ENCODE measurements around the gene ZNF385B. TPM values are rescaled to one million over a fixed set of nuclear protein-coding genes. Genes with fewer than 3 reads are reported as not detected.

The ZNF385B gene
- total RNA-seq, 4 donors from 2014 or later: 9.7 to 24.9 (median 11.4) TPM

GRCh38 chr2:179543361-179543901, 318.0 kb downstream of the ZNF385B start:
- ATAC-seq: no peak
- H3K4me1 ChIP-seq: no peaks in the 10 kb centered on the region
- no peak overlapping the region for H3K27ac ChIP-seq
- H3K36me3 ChIP-seq: no peaks in the 10 kb centered on the region
- TF ChIP-seq, protein P1, sequence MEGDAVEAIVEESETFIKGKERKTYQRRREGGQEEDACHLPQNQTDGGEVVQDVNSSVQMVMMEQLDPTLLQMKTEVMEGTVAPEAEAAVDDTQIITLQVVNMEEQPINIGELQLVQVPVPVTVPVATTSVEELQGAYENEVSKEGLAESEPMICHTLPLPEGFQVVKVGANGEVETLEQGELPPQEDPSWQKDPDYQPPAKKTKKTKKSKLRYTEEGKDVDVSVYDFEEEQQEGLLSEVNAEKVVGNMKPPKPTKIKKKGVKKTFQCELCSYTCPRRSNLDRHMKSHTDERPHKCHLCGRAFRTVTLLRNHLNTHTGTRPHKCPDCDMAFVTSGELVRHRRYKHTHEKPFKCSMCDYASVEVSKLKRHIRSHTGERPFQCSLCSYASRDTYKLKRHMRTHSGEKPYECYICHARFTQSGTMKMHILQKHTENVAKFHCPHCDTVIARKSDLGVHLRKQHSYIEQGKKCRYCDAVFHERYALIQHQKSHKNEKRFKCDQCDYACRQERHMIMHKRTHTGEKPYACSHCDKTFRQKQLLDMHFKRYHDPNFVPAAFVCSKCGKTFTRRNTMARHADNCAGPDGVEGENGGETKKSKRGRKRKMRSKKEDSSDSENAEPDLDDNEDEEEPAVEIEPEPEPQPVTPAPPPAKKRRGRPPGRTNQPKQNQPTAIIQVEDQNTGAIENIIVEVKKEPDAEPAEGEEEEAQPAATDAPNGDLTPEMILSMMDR (IDR thresholded peaks at IDR 0.05 in 4 of 5, conservative IDR thresholded peaks at IDR 0.05 in 1 of 5): no peak
- no peak for TF ChIP-seq POLR2A (IDR thresholded peaks at IDR 0.05)
- no peak for DNase-seq
- in situ Hi-C loops (cut with MboI; ENCODE audit: low sequenced_read_pairs in 4 of 4) (no loop called here), intact Hi-C loops (cut with DNase I; ENCODE audit: low total_unique reads) (no loop called here)
- H3K4me3 ChIP-seq: no peak overlapping the region
- H3K27me3 ChIP-seq: no peaks in the 10 kb centered on the region
- no peaks in the 10 kb centered on the region for H3K9me3 ChIP-seq

- DNase-seq (no peak), ATAC-seq (no peak)
- in situ Hi-C loops (cut with MboI; ENCODE audit: low sequenced_read_pairs in 4 of 4): no loop called here
- no peaks in the 10 kb centered on the region for H3K27me3 ChIP-seq
- no peaks in the 10 kb centered on the region for H3K9me3 ChIP-seq
- no peaks in the 10 kb centered on the region for H3K36me3 ChIP-seq
- intact Hi-C loops (cut with DNase I; ENCODE audit: low total_unique reads): no loop called here
- no peak overlapping the region for H3K4me3 ChIP-seq
- H3K27ac ChIP-seq: peak overlapping the region in 3 of 4 donors; percentile 2 to 34 (median 13)
- H3K4me1 ChIP-seq: peaks cover 3% of the 10 kb centered on the region in 2 donors
- no peak for TF ChIP-seq POLR2A (IDR thresholded peaks at IDR 0.05)
- TF ChIP-seq, protein P1 (IDR thresholded peaks at IDR 0.05 in 4 of 5, conservative IDR thresholded peaks at IDR 0.05 in 1 of 5): no peak
Observed at GRCh38 chr2:179541586-179541985, 319.8 kb downstream of the ZNF385B start.

DNA sequence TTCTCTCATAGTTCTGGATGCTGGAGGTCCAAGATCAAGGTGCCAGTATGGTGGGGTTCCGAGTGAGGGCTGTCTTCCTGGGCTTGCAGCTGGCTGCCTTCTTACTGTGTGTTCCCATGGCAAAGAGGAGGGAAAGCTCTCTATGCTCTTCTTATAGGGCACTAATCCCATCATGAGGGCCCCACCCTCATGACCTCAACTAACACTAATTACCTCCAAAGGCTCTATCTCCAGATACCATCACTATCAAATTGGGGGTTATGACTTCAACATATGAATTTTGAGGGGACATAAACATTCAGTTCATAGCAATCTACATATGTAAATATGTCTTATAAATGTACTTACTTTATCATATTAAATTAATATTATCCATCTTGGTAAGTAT, 322.3 kb downstream of the ZNF385B start:
- DNase-seq: no peak
- Histone ChIP-seq H3K4me1 (peaks cover 11 to 19% of the 10 kb centered on the region in 2 donors), H3K27me3 (no peaks in the 10 kb centered on the region), H3K4me3 (no peak overlapping the region), H3K36me3 (no peaks in the 10 kb centered on the region), H3K9me3 (no peaks in the 10 kb centered on the region), H3K27ac (peak overlapping the region in 3 of 4 donors; percentile 5 to 61 (median 40))
- no peak for TF ChIP-seq POLR2A (IDR thresholded peaks at IDR 0.05)
- TF ChIP-seq, protein P1 (IDR thresholded peaks at IDR 0.05 in 4 of 5, conservative IDR thresholded peaks at IDR 0.05 in 1 of 5): no peak
- in situ Hi-C loops (cut with MboI; ENCODE audit: low sequenced_read_pairs in 4 of 4): no loop called here
- ATAC-seq: no peak
- intact Hi-C loops (cut with DNase I; ENCODE audit: low total_unique reads): no loop called here

DNA sequence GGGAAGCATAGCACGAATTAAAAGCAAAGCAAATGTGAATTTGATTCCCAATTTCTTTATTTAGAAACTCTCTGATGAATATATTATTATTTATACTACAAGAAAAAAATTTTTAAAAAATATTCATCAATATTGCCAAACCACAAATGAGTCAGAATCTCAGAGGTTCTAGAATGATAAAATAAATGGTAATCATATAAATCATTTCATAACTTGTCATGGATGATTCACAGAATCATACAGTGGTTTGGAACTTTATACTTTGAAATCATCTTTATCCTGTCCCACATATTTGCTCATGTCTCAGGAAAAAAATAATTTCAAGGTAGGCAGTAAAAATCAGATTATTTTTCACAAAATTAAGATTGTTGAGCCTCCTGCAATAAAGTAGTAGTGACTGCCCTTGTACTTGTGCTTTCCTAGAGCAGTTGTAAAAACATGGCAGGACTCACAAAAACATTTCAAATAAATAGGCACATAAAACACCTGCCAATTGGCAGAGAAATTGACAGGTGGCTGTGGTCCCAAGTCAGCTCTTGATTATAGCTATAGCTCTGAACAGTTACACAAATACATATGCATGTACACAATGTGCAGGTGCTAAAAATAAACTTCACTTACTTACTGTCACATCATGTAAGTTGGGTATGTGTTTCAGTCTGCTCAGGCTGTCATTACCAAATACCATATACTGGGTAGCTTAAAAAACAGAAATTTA, 322.8 kb downstream of the ZNF385B start:
- Histone ChIP-seq H3K4me1 (peaks cover 11 to 23% of the 10 kb centered on the region in 2 donors), H3K36me3 (no peaks in the 10 kb centered on the region), H3K27ac (peak overlapping the region; percentile 5 to 61 (median 28)), H3K9me3 (no peaks in the 10 kb centered on the region), H3K27me3 (no peaks in the 10 kb centered on the region), H3K4me3 (no peak overlapping the region)
- ATAC-seq (peak in 1 of 2 donors; percentile 24), DNase-seq (no peak)
- in situ Hi-C loops (cut with MboI; ENCODE audit: low sequenced_read_pairs in 4 of 4): no loop called here
- intact Hi-C loops (cut with DNase I; ENCODE audit: low total_unique reads): no loop called here
- TF ChIP-seq POLR2A (IDR thresholded peaks at IDR 0.05): no peak
- TF ChIP-seq, protein P1 (IDR thresholded peaks at IDR 0.05 in 4 of 5, conservative IDR thresholded peaks at IDR 0.05 in 1 of 5): no peak
